Esophagus squamous epithelium (tissue), 5 donors: Measurements from ENCODE around the gene ANKRD44. TPM values are rescaled to one million over a fixed set of nuclear protein-coding genes. Genes with fewer than 3 reads are reported as not detected.
A peak's percentile ranks its signal among the peaks of the same experiment; 100 is the strongest.

Source experiments
- DNase-seq: peaks from one replicate; lab custom pipeline; 2025; lab: John Stamatoyannopoulos, UW
- H3K27ac ChIP-seq, 4 donors: fragments of 200-600 bp; sonication (generic); one replicate each; pipeline ENCODE4 v1.5.1; 2016 to 2019; ENCODE audit warnings: mild to moderate bottlenecking in 1 of 4
- H3K27me3 ChIP-seq, 4 donors: fragments of 200-600 bp; sonication (generic); 1 replicate in 3 of 4; 2 replicates in 1 of 4; pipeline versions ENCODE4 v1.5.1 to v1.6.0; 2017 to 2021; ENCODE audit warnings: antibody characterized with exemption in 1 of 4
- H3K36me3 ChIP-seq, 3 donors: fragments of 200-600 bp; sonication (generic); one replicate each; pipeline ENCODE4 v1.5.1; 2016 to 2019
- H3K4me1 ChIP-seq, 3 donors: fragments of 200-600 bp; sonication (generic); one replicate each; pipeline ENCODE4 v1.5.1; 2017 to 2019
- H3K4me3 ChIP-seq, 4 donors: fragments of 200-600 bp; sonication (generic); 1 replicate in 3 of 4; 2 replicates in 1 of 4; pipeline ENCODE4 v1.5.1; 2016 to 2019; ENCODE audit warnings: mild to moderate bottlenecking in 2 of 4, moderate library complexity in 1 of 4
- H3K9me3 ChIP-seq, 3 donors: fragments of 200-600 bp; sonication (generic); one replicate each; pipeline ENCODE4 v1.5.1; 2016 to 2019
- CTCF ChIP-seq, 6 experiments: fragments of 450-650 bp in 4 of 6; fragments of 200-600 bp in 2 of 6; sonication (generic) in 2 of 6; IDR thresholded peaks; one replicate each; pipeline ENCODE4 v1.5.1; 2016 to 2019; ENCODE audit warnings: antibody characterized with exemption in 6 of 6, mild to moderate bottlenecking in 4 of 6, moderate library complexity in 4 of 6
- POLR2A ChIP-seq, 4 donors: fragments of 450-650 bp; IDR thresholded peaks; one replicate each; pipeline ENCODE4 v1.6.1; 2017; ENCODE audit warnings: antibody characterized with exemption in 4 of 4, mild to moderate bottlenecking in 4 of 4, moderate library complexity in 3 of 4
- WGBS, 2 donors: methylation state at CpG; one replicate each; pipeline ENCODE4 v1.1.5; 2018; 5-methylcytosine and 5-hydroxymethylcytosine counted together
- intact Hi-C: fragments of 100-400 bp; cut with DNase I; formaldehyde crosslinking; loops from one replicate; pipeline ENCODE4 v1.15.0; 2022
- total RNA-seq, 4 donors: library from RNA; depleted of rRNA; stranded (reverse); fragments of >200 nt; gene quantifications; one replicate each; pipeline ENCODE4 v1.1.0, GENCODE V29; 2016
- donor health status: DM: yes; HTN: yes; CAD: no.

ANKRD44 gene
- total RNA-seq, 4 donors from 2014 or later = 4.5 to 54.0 (median 11.4) TPM

- Histone ChIP-seq H3K27ac (peak overlapping the region in 3 of 4 donors; percentile 38 to 65 (median 63)), H3K36me3 (no peaks in the 10 kb centered on the region), H3K27me3 (no peaks in the 10 kb centered on the region), H3K4me1 (peaks cover 0 to 34% (median 6%) of the 10 kb centered on the region in 3 donors), H3K9me3 (no peaks in the 10 kb centered on the region), H3K4me3 (peak overlapping the region in 1 of 4 donors; percentile 12)
- no peak for DNase-seq
- WGBS, 2 donors = 36 to 44% methylated on average over 2 of the region's 2 CpGs
- TF ChIP-seq CTCF (IDR thresholded peaks at IDR 0.05) (no peak), POLR2A (IDR thresholded peaks at IDR 0.05) (no peak)
- intact Hi-C loops = no loop called here
These were observed 71.1 kb downstream of the ANKRD44 start for GRCh38 chr2:197239434-197239833.

- H3K9me3 ChIP-seq = no peaks in the 10 kb centered on the region
- H3K36me3 ChIP-seq = no peaks in the 10 kb centered on the region
- TF ChIP-seq CTCF (IDR thresholded peaks at IDR 0.05) = no peak
- no peak for TF ChIP-seq POLR2A (IDR thresholded peaks at IDR 0.05)
- no peak for DNase-seq
- H3K27me3 ChIP-seq = no peaks in the 10 kb centered on the region
- H3K27ac ChIP-seq = peak overlapping the region in 1 of 4 donors; percentile 63
- WGBS, 2 donors = 65 to 72% methylated on average over 2 of the region's 2 CpGs
- H3K4me1 ChIP-seq = peaks cover 0 to 38% (median 6%) of the 10 kb centered on the region in 3 donors
- intact Hi-C loops = no loop called here
- no peak overlapping the region for H3K4me3 ChIP-seq
These were observed 72.6 kb downstream of the ANKRD44 start for GRCh38 chr2:197238043-197238365.

GRCh38 chr2:197237291-197238042 is 73.1 kb downstream of the ANKRD44 start:
- H3K36me3 ChIP-seq = no peaks in the 10 kb centered on the region
- H3K4me3 ChIP-seq = no peak overlapping the region
- H3K9me3 ChIP-seq = no peaks in the 10 kb centered on the region
- peaks cover 0 to 34% (median 6%) of the 10 kb centered on the region in 3 donors for H3K4me1 ChIP-seq
- TF ChIP-seq CTCF (IDR thresholded peaks at IDR 0.05) (no peak), POLR2A (IDR thresholded peaks at IDR 0.05) (no peak)
- no peaks in the 10 kb centered on the region for H3K27me3 ChIP-seq
- 74 to 80% methylated on average over 8 of the region's 8 CpGs for WGBS, 2 donors
- intact Hi-C loops = no loop called here
- no peak for DNase-seq
- peak overlapping the region in 1 of 4 donors; percentile 63 for H3K27ac ChIP-seq

- intact Hi-C loops = no loop called here
- H3K27me3 ChIP-seq = no peaks in the 10 kb centered on the region
- WGBS, 2 donors = 66 to 70% methylated on average over 7 of the region's 7 CpGs
- no peak for TF ChIP-seq POLR2A (IDR thresholded peaks at IDR 0.05)
- no peak for TF ChIP-seq CTCF (IDR thresholded peaks at IDR 0.05)
- DNase-seq = no peak
- no peaks in the 10 kb centered on the region for H3K36me3 ChIP-seq
- H3K4me1 ChIP-seq = peaks cover 0 to 28% (median 6%) of the 10 kb centered on the region in 3 donors
- H3K9me3 ChIP-seq = no peaks in the 10 kb centered on the region
- no peak overlapping the region for H3K27ac ChIP-seq
- H3K4me3 ChIP-seq = no peak overlapping the region
These were observed 73.8 kb downstream of the ANKRD44 start for GRCh38 chr2:197236816-197237215.

- no peak for TF ChIP-seq POLR2A (IDR thresholded peaks at IDR 0.05)
- no peak for TF ChIP-seq CTCF (IDR thresholded peaks at IDR 0.05)
- intact Hi-C loops = no loop called here
- WGBS, 2 donors = 88 to 95% methylated on average over 2 of the region's 2 CpGs
These were observed 74.4 kb downstream of the ANKRD44 start for GRCh38 chr2:197236159-197236558.

More at GRCh38 chr2:197236159-197236558, 74.4 kb downstream of the ANKRD44 start:
- no peak overlapping the region for H3K27ac ChIP-seq
- no peaks in the 10 kb centered on the region for H3K9me3 ChIP-seq
- no peak for DNase-seq
- no peak overlapping the region for H3K4me3 ChIP-seq
- H3K4me1 ChIP-seq = peaks cover 0 to 28% (median 6%) of the 10 kb centered on the region in 3 donors
- no peaks in the 10 kb centered on the region for H3K36me3 ChIP-seq
- no peaks in the 10 kb centered on the region for H3K27me3 ChIP-seq
